NCI-H82 (cell line): ENCODE results near the gene NUCKS1.
"Not testable (repeated sequence)": the region's sequence is repeated elsewhere in the genome, so short reads cannot be mapped to it uniquely, and the experiment has no call there.

Experiments
- DNase-seq: peaks from one replicate; lab custom pipeline; 2025; lab: John Stamatoyannopoulos, UW

Gene NUCKS1

GRCh38 chr1:205729945-205730610, 19.9 kb downstream of the NUCKS1 start:
- DNase-seq, result no peak

DNA sequence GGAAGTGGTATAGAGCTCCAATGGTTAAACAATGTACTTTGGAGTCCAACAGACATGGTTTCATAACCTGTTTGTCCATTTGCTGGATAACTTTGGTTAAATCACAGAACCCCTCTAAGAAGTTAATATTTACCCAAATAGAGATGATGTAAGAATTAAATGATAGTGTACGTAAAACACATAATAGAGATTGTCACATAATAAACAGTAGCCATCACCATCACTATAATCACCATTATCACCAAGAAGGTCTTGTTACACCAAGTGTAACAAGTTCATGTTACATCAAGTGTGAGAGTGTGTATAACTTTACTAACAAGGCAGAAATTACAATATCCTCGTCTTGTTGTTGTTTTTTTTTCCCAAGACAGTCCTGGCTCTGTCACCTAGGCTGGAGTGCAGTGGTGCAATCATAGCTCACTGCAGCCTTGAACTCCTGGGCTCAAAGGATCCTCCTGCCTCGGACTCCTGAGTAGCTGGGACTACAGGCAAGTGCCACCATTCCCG, 23.3 kb downstream of the NUCKS1 start:
- DNase-seq, result no peak

- no peak for DNase-seq
Measured at GRCh38 chr1:205725514-205725913, 24.5 kb downstream of the NUCKS1 start.

DNA sequence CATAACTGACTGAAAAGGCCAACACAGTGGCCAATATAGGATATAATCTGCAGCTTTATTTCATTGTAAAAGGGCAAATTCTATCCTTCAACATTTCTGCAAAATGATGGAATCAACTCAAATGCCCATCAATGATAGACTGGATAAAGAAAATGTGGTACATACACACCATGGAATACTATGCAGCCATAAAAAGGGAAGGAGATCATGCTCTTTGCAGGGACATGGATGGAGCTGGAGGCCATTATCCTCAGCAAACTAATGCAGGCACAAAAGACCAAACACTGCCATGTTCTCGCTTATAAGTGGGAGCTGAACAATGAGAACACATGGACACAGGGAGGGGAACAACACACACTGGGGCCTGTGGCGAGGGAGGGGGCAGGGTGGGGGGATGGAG, 29.2 kb downstream of the NUCKS1 start:
- DNase-seq, result not testable (repeated sequence)

- DNase-seq, result no peak
Measured at GRCh38 chr1:205719762-205720161, 30.2 kb downstream of the NUCKS1 start.

DNA sequence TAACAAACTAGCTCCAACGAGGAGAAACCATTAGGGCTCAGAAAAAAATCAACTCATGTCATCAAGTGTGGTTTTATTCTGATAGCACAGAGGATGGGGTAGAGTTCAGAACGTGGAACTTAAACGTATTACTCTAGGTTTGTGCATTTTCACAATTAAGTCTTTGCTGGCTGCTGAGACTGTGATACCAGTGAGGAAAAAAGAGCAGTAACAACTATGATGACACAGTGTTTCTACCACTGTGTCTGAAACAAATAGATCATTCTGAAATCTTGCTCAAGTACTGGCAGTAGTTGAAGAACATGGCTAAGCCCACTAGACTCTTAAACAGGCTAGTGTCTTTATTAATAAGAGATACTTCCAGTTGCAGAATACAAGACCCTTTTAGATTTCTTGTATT, 31.0 kb downstream of the NUCKS1 start:
- no peak for DNase-seq

DNA sequence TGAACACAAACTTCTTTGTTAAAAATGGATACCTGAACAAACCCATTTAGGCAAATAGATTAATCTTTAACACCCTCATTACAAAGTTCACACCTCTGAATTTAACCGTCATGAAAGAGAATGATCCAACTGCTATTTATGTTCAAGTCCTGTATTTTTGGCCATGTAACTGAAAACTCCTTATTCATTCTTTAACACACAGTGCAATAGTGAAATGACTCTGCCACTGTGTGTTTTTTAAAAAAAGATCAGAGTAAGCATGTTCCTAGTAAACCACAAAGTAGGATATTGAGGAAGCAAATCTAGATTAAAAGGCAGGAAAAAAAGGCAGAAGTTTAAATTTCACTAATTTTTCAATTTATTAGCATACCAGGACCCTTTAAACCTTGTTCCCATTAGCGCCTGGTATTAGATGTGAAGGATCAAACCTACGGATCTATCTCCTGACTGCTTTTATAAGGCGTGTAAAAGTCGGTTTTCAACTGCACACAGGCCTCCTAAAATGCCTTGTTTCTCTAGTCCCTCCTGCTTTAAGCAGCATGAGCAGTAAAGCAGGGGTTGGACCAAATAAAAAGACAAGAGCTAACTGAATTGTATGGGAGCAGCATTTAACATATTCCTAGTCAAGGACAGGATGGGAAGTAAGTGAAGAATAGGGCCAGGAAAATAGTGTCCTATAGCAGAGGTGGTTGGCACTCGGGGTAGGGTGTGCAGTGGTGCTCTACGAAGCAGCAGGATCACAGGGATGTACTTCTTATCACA, 33.4 kb downstream of the NUCKS1 start:
- DNase-seq, result no peak

DNA sequence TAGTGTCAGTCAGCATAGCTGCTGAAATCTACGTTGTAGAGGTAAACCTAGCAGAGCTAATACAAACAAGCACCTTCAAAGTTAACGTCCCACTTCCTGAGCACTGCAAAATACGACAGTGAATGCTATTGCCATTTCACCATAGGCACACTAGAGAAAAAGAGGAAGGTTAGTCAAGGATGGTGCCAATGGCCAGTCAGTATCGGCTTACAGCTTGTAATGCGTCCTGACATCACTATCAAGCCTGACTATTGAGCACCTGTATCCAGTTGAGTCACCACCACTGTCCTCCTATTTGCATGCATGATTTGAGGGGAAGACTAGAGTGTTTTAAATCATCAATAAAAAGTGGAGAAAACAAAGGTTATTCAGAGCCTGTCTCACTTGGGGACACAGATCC, 34.4 kb downstream of the NUCKS1 start:
- DNase-seq, result no peak

DNA sequence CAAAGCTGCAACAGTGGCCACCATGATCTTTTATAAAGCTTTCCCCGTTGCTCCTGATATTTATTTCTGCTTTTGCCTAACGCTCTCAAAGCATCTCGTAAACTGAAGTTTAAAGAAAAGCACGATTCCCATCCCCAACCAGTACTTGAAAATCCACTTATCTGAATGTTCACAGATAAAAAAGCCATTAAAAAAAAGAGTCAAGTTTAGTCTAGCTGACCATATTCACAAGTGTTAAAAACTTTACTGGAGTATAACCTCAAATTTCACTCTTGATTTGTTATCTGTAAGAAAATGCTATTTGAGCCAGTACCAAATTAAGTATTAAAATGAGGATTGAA, 35.1 kb downstream of the NUCKS1 start:
- DNase-seq, result no peak

GRCh38 chr1:205714190-205714905, 35.6 kb downstream of the NUCKS1 start:
- no peak for DNase-seq

- DNase-seq, result peak; percentile 96
Measured at GRCh38 chr1:205711105-205712048, 38.6 kb downstream of the NUCKS1 start.

DNA sequence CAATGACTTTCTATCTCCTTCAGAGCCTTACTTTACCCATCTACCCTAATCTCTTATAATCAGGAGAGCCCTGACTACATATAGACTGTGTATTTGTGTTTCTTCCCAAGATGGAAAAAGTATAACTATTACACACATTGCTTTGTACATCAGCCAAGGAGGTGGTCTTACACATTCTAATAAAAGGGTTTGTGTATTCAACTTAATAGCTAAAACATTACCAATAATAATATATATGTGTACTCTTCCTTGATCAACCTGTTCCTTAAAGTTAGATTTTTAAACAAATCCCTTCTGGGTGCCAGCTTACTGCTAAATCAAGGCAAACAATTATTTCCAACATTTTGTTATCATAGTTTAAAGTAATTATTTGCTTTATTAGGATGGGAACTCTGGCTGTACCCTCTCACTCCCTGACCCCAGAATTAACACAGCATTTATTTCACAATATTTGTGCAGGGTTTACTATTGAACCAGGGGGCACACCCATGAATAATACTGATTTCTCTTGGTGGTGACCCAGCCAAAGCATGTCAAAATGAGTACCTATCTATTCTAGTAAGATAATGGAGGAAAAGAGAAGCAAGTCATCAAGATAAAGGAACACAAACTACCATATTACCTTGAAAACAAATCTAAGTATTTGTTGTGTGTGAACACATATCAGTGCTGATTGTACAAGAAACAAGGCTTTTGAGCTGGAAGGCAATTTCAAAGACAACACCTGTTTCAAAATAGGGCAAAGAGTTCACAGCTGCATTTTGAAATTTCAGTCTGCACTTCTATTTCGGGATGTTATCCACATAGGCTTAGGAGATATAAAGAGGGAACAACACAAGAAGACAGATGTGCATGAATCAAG, 39.5 kb downstream of the NUCKS1 start:
- DNase-seq, result no peak

GRCh38 chr1:205709640-205710039, 40.3 kb downstream of the NUCKS1 start:
- no peak for DNase-seq

- peak; percentile 48 for DNase-seq
Measured at GRCh38 chr1:205709059-205709398, 41.0 kb downstream of the NUCKS1 start.

GRCh38 chr1:205706601-205707502, 43.1 kb downstream of the NUCKS1 start:
- no peak for DNase-seq

- no peak for DNase-seq
Measured at GRCh38 chr1:205704903-205705302, 45.1 kb downstream of the NUCKS1 start.

DNA sequence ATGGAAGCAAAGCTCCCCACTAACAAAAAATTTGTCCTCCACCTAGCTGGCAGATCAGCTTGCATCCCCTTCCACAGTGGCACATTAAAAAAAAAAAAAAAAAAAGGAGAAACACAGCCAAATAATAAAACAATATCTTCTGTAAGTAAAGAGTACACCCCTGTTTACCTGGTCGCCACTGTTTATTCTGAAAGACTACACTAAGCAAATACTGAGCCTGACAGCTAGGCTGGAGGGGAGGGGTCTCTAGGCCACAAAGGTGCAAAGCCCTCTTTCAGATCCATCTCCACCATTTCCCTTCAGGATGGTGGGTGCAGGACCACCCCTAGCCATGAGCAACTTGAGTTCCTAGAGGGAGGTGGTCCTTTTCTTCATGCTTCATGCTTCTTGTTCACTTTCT, 46.9 kb downstream of the NUCKS1 start:
- no peak for DNase-seq

DNA sequence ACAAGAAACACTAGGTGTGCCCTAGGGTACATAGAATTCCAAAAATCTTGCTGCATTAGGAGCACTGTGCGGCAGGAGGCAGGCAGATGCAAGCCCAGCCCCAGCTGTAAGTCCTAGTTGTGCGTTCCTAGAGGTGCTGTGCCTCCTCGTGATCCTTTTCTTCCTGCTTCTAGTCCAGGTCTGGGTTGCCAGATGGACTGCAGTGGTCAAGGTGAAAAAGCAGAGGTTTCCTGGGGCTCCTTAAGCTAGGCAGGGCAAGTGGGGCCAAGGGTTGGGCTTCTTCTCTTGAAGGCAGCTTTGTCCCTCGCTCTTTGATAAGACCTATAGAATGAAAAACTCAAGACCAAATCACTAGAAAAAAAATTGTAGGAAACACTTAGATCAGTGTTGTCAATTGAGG, 48.1 kb downstream of the NUCKS1 start:
- no peak for DNase-seq

GRCh38 chr1:205701420-205701819, 48.6 kb downstream of the NUCKS1 start:
- no peak for DNase-seq

GRCh38 chr1:205700865-205701401, 49.0 kb downstream of the NUCKS1 start:
- DNase-seq, result peak; percentile 29
